Panc1 (cell line): ENCODE results near the gene C16orf90. TPM values are rescaled to one million over a fixed set of nuclear protein-coding genes. Genes with fewer than 3 reads are reported as not detected.
"Not testable (repeated sequence)": the region's sequence is repeated elsewhere in the genome, so short reads cannot be mapped to it uniquely, and the experiment has no call there.

Experiments
- ATAC-seq: fragments of 200-7000 bp; cut with Tn5 transposase; 2 replicates; pipeline ENCODE4 v1.9.1; 2020; ENCODE audit warnings: mild to moderate bottlenecking, moderate library complexity
- BruUV-seq: library from RNA; stranded (reverse); fragments of 400-500 nt; replicated peaks from 2 replicates; lab custom pipeline; 2021; lab: Mats Ljungman, UMichigan
- CTCF ChIA-PET: fragments of 300-600 bp; sonication (Branson Sonifier 250); formaldehyde crosslinking; loops from one replicate; lab custom pipeline; 2022; ENCODE audit warnings: antibody characterized with exemption; lab: Charles Lee
- POLR2A ChIA-PET: fragments of 300-600 bp; sonication (Branson Sonifier 250); formaldehyde crosslinking; loops from one replicate; lab custom pipeline; 2022; ENCODE audit warnings: antibody characterized with exemption; lab: Charles Lee
- DNase-seq: peaks from one replicate; pipeline ENCODE4 v3.0.0-alpha.2; 2010; ENCODE audit warnings: low read depth, low spot score
- H3K27ac ChIP-seq: 2 replicates; pipeline ENCODE4 v1.5.1; 2011; ENCODE audit warnings: mild to moderate bottlenecking, low read length, inconsistent platforms
- H3K27me3 ChIP-seq: fragments of 200-500 bp; sonication (Bioruptor generic); 2 replicates; pipeline ENCODE4 v1.6.0; 2014; ENCODE audit warnings: low read length, inconsistent platforms; ENCODE audit not compliant: control insufficient read depth, insufficient read depth
- H3K36me3 ChIP-seq: fragments of 200-500 bp; sonication (Bioruptor generic); 2 replicates; pipeline ENCODE4 v1.5.1; 2014; ENCODE audit warnings: inconsistent platforms, mild to moderate bottlenecking, low read length, moderate library complexity; ENCODE audit not compliant: control insufficient read depth, insufficient read depth
- H3K4me1 ChIP-seq: 2 replicates; pipeline ENCODE4 v1.5.1; 2011; ENCODE audit warnings: inconsistent platforms, mild to moderate bottlenecking, low read length, moderate library complexity; ENCODE audit not compliant: control insufficient read depth, insufficient read depth
- H3K4me3 ChIP-seq, 2 experiments: 2 replicates each; pipeline ENCODE4 v1.5.1; 2011 to 2012; ENCODE audit warnings: low read depth in 2 of 2, low read length in 2 of 2, mild to moderate bottlenecking in 2 of 2, inconsistent platforms in 1 of 2, moderate library complexity in 1 of 2
- H3K9me3 ChIP-seq: fragments of 200-500 bp; sonication (Bioruptor generic); 2 replicates; pipeline ENCODE4 v1.5.1; 2014; ENCODE audit warnings: low read depth, mild to moderate bottlenecking, inconsistent platforms, low read length, moderate library complexity; ENCODE audit not compliant: control insufficient read depth, insufficient read depth
- CTCF ChIP-seq: fragments of 450-650 bp; IDR thresholded peaks from 2 replicates; pipeline ENCODE4 v1.5.1; 2017; ENCODE audit warnings: mild to moderate bottlenecking
- POLR2AphosphoS5 ChIP-seq: IDR thresholded peaks from 2 replicates; pipeline ENCODE4 v1.6.1; 2012; ENCODE audit warnings: mild to moderate bottlenecking, low read depth, low read length, moderate library complexity
- REST ChIP-seq, 2 experiments: IDR thresholded peaks; 2 replicates each; pipeline ENCODE4 v1.6.1; 2011 to 2012; ENCODE audit warnings: low read depth in 2 of 2, control low read depth in 1 of 2, low read length in 1 of 2, mild to moderate bottlenecking in 1 of 2, moderate library complexity in 1 of 2; ENCODE audit not compliant: insufficient read depth in 1 of 2
- SIN3A ChIP-seq: IDR thresholded peaks from 2 replicates; pipeline ENCODE4 v1.6.1; 2012; ENCODE audit warnings: low read depth, mild to moderate bottlenecking, low read length, moderate library complexity, borderline replicate concordance; ENCODE audit not compliant: insufficient read depth
- TCF7L2 ChIP-seq: IDR thresholded peaks from 2 replicates; pipeline ENCODE4 v1.6.1; 2011; ENCODE audit warnings: mild to moderate bottlenecking, low read depth, low read length, inconsistent platforms
- in situ Hi-C: cut with HindIII; loops from 2 replicates; pipeline ENCODE4 v1.10.0; 2016; ENCODE audit warnings: low sequenced_read_pairs, low pct_unique_long_range_greater_than_20kb
- intact Hi-C: fragments of 100-400 bp; cut with micrococcal nuclease; formaldehyde crosslinking; loops from one replicate; pipeline ENCODE4 v1.10.0; 2022; ENCODE audit not compliant: unreplicated experiment
- total RNA-seq: library from RNA; stranded (reverse); gene quantifications from one replicate; pipeline ENCODE4 v1.2.1, GENCODE V29; 2021; ENCODE audit not compliant: unreplicated experiment

Gene C16orf90
- total RNA-seq, 1 experiment from 2014 or later = not detected

GRCh38 chr16:3474136-3474779, 21.0 kb downstream of the C16orf90 start:
- H3K4me3 ChIP-seq = no peak overlapping the region
- in situ Hi-C loops (no loop called here), intact Hi-C loops (no loop called here)
- BruUV-seq = no TSS peak
- no peaks in the 10 kb centered on the region for H3K9me3 ChIP-seq
- CTCF ChIA-PET = no interaction called here
- no peaks in the 10 kb centered on the region for H3K4me1 ChIP-seq
- no peak overlapping the region for H3K27ac ChIP-seq
- H3K27me3 ChIP-seq = no peaks in the 10 kb centered on the region
- TF ChIP-seq POLR2AphosphoS5 (no peak), TCF7L2 (no peak), SIN3A (no peak), REST (IDR thresholded peaks at IDR 0.05; ENCODE audit: insufficient read depth in 1 of 2, low read depth in 2 of 2, low read length in 1 of 2) (no peak), CTCF (no peak)
- no peaks in the 10 kb centered on the region for H3K36me3 ChIP-seq
- ATAC-seq (peak; percentile 10; the same call in 1 of the 2 replicates), DNase-seq (no peak)
- POLR2A ChIA-PET = no interaction called here

- H3K27me3 ChIP-seq, H3K27ac ChIP-seq, intact Hi-C loops, DNase-seq, POLR2A ChIA-PET, H3K4me1 ChIP-seq, ATAC-seq, in situ Hi-C loops, H3K4me3 ChIP-seq, H3K9me3 ChIP-seq, CTCF ChIA-PET, H3K36me3 ChIP-seq, BruUV-seq: not testable (repeated sequence)
Measured at GRCh38 chr16:3473596-3473943, 21.7 kb downstream of the C16orf90 start.

- TF ChIP-seq SIN3A = no peak
- no peak for TF ChIP-seq CTCF
- TF ChIP-seq POLR2AphosphoS5 = no peak
- no peak for TF ChIP-seq TCF7L2
- TF ChIP-seq REST (IDR thresholded peaks at IDR 0.05; ENCODE audit: insufficient read depth in 1 of 2, low read depth in 2 of 2, low read length in 1 of 2) = no peak
- ChIA-PET POLR2A (no interaction called here), CTCF (no interaction called here)
- Histone ChIP-seq H3K27me3 (no peaks in the 10 kb centered on the region), H3K27ac (no peak overlapping the region), H3K4me3 (no peak overlapping the region), H3K36me3 (no peaks in the 10 kb centered on the region), H3K4me1 (0 out of 2 replicates have a peak, but pooled peaks cover 1% of the 10 kb centered on the region), H3K9me3 (no peaks in the 10 kb centered on the region)
- ATAC-seq = no peak
- no TSS peak for BruUV-seq
- no peak for DNase-seq
- intact Hi-C loops (no loop called here), in situ Hi-C loops (no loop called here)
Measured at GRCh38 chr16:3472878-3473595, 22.3 kb downstream of the C16orf90 start.
